GM23338 (cell line): ENCODE data around the gene EP400. TPM values are rescaled to one million over a fixed set of nuclear protein-coding genes. Genes with fewer than 3 reads are reported as not detected.

Experiments used
- ATAC-seq: fragments of 200-7000 bp; cut with Tn5 transposase; 3 replicates; pipeline ENCODE4 v1.9.1; 2020
- DNase-seq: peaks from one replicate; pipeline ENCODE4 v3.0.0-alpha.2; 2015; ENCODE audit warnings: low spot score
- H2AFZ ChIP-seq: fragments of 200-600 bp; sonication (generic); 2 replicates; pipeline ENCODE4 v1.8.0; 2016; ENCODE audit warnings: antibody characterized with exemption, mild to moderate bottlenecking, moderate library complexity
- H3F3A ChIP-seq: fragments of 200-600 bp; sonication (generic); replicated peaks from 2 replicates; pipeline ENCODE4 v1.8.0; 2017; ENCODE audit warnings: antibody characterized with exemption, mixed run types, low read depth
- H3K27ac ChIP-seq: fragments of 200-600 bp; sonication (generic); 2 replicates; pipeline ENCODE4 v1.6.1; 2016; ENCODE audit warnings: low read depth
- H3K27me3 ChIP-seq: fragments of 200-600 bp; sonication (generic); 2 replicates; pipeline ENCODE4 v1.8.0; 2016; ENCODE audit warnings: mild to moderate bottlenecking, mixed run types, moderate library complexity; ENCODE audit not compliant: insufficient read depth
- H3K36me3 ChIP-seq: fragments of 200-600 bp; sonication (generic); 2 replicates; pipeline ENCODE4 v1.8.0; 2016; ENCODE audit warnings: mild to moderate bottlenecking; ENCODE audit not compliant: insufficient read depth
- H3K4me1 ChIP-seq: fragments of 200-600 bp; sonication (generic); 2 replicates; pipeline ENCODE4 v1.8.0; 2016; ENCODE audit warnings: mild to moderate bottlenecking, moderate library complexity; ENCODE audit not compliant: insufficient read depth
- H3K4me2 ChIP-seq: fragments of 200-600 bp; sonication (generic); 2 replicates; pipeline ENCODE4 v1.7.1; 2017; ENCODE audit warnings: mixed run types
- H3K4me3 ChIP-seq: fragments of 200-600 bp; sonication (generic); 2 replicates; pipeline ENCODE4 v1.6.1; 2016; ENCODE audit warnings: mixed run types
- H3K79me2 ChIP-seq: fragments of 200-600 bp; sonication (generic); replicated peaks from 2 replicates; pipeline ENCODE4 v1.8.0; 2017; ENCODE audit warnings: mild to moderate bottlenecking; ENCODE audit not compliant: insufficient read depth
- H3K9me2 ChIP-seq: fragments of 200-600 bp; sonication (generic); 2 replicates; pipeline ENCODE4 v1.8.0; 2017; ENCODE audit not compliant: insufficient read depth
- H4K20me1 ChIP-seq: fragments of 200-600 bp; sonication (generic); replicated peaks from 2 replicates; pipeline ENCODE4 v1.8.0; 2017; ENCODE audit warnings: mild to moderate bottlenecking; ENCODE audit not compliant: insufficient read depth
- H3K27ac Mint-ChIP-seq: 2 replicates; pipeline ENCODE4 v1.8.0; 2020; ENCODE audit warnings: inconsistent platforms, mild to moderate bottlenecking, moderate library complexity, mixed read lengths
- H3K27me3 Mint-ChIP-seq: 3 replicates; pipeline ENCODE4 v1.8.0; 2022; ENCODE audit warnings: low read depth, mild to moderate bottlenecking, moderate library complexity, mixed read lengths, inconsistent platforms; ENCODE audit not compliant: insufficient read depth, poor library complexity
- H3K36me3 Mint-ChIP-seq: 3 replicates; pipeline ENCODE4 v1.8.0; 2021; ENCODE audit warnings: low read depth, mild to moderate bottlenecking, inconsistent platforms, moderate library complexity, mixed read lengths
- H3K4me1 Mint-ChIP-seq: 3 replicates; pipeline ENCODE4 v1.8.0; 2020; ENCODE audit warnings: mild to moderate bottlenecking, inconsistent platforms, mixed read lengths
- H3K4me3 Mint-ChIP-seq: 3 replicates; pipeline ENCODE4 v1.8.0; 2021; ENCODE audit warnings: moderate library complexity, mild to moderate bottlenecking, inconsistent platforms, mixed read lengths
- H3K9me3 Mint-ChIP-seq: 3 replicates; pipeline ENCODE4 v1.8.0; 2020; ENCODE audit warnings: moderate library complexity, mild to moderate bottlenecking, inconsistent platforms, mixed read lengths
- CTCF ChIP-seq, 2 experiments: fragments of 200-600 bp in 1 of 2; sonication (generic) in 1 of 2; conservative IDR thresholded peaks; 2 replicates each; pipeline versions ENCODE4 v1.5.1 to v1.6.1; 2016 to 2017; ENCODE audit warnings: antibody characterized with exemption in 2 of 2, low read depth in 2 of 2, mild to moderate bottlenecking in 2 of 2, moderate library complexity in 1 of 2
- EZH2 ChIP-seq: fragments of 200-600 bp; sonication (generic); IDR thresholded peaks from one replicate; pipeline ENCODE4 v1.8.0; 2017; ENCODE audit warnings: antibody characterized with exemption, mild to moderate bottlenecking, low read depth; ENCODE audit not compliant: unreplicated experiment
- EZH2phosphoT487 ChIP-seq: fragments of 200-600 bp; sonication (generic); IDR thresholded peaks from one replicate; pipeline ENCODE4 v1.8.1; 2018; ENCODE audit warnings: antibody characterized with exemption; ENCODE audit not compliant: unreplicated experiment
- STAT1 ChIP-seq: IDR thresholded peaks from one replicate; pipeline ENCODE4 v1.6.1; 2016; ENCODE audit warnings: antibody characterized with exemption; ENCODE audit not compliant: unreplicated experiment
- ZNF114 ChIP-seq: fragments of 250-450 bp; sonication (Bioruptor Pico); IDR thresholded peaks from 2 replicates; pipeline ENCODE4 v1.5.0; 2020; ENCODE audit warnings: mild to moderate bottlenecking, moderate library complexity
- ZNF462 ChIP-seq: fragments of 250-450 bp; sonication (Bioruptor Pico); IDR thresholded peaks from 2 replicates; pipeline ENCODE4 v1.5.0; 2020; ENCODE audit warnings: mild to moderate bottlenecking, moderate library complexity
- polyA plus RNA-seq: library from polyadenylated mRNA; unstranded; fragments of >200 nt; fragmentation: Nextera tagmentation; extraction: Ambion mirVana; gene quantifications from 2 replicates; pipeline ENCODE4 v1.2.1, GENCODE V29; 2016
- total RNA-seq: library from RNA; depleted of rRNA; stranded (reverse); fragments of >200 nt; shearing (Covaris generic); gene quantifications from 2 replicates; pipeline ENCODE4 v1.2.3, GENCODE V29; 2014

The EP400 gene
- total and polyA plus RNA-seq, 2 experiments from 2014 or later, result 26.3 to 57.2 TPM

DNA sequence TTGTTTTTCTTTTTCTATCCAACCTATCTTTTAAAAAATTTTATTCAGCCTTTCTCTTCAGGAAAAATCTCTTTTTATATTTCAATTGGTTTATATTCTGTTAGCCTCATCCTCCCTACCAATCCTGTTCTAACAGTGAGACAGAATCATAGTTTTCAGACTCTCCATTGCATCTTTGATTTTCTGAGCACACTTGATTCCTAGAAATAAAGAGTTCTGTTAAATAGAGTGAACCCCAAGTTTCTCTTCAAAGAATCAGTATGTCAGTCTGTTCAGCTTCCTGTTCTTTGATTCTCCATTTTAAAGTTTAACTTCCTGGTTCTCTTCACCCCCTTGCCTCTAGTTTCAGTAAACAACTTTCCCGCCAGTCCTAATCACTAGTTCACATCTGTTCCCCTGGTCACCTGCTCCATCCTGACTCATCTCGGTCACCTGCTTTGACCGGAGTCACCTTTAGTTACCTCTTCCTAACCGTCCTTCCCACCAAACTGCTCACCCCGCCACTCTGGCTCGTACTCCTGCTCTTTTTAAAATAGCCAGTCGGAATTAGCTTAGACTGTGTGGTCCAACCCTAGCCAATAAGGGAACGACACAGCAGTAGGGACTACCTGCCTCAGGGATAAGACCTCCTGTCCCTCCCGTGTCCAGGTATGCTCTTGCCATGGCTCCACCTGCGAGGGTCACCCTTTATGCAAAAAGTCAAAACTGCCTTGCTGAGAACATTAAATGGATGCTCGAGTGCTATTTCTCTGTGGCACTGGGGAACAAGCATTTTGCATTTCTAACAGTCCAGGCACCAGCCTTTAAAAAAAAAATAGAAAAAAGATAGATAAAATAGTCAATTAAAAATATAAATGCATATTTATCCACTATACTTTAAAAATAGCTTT lies 146.0 kb downstream of the EP400 start:
- H3K36me3 ChIP-seq, result peaks cover 12% of the 10 kb centered on the region
- no peak overlapping the region for H3K4me3 ChIP-seq
- H3K9me2 ChIP-seq, result no peaks in the 10 kb centered on the region
- ATAC-seq, result no peak
- Mint-ChIP-seq H3K27ac (no peak overlapping the region), H3K9me3 (peaks cover 22% of the 10 kb centered on the region), H3K4me1 (no peaks in the 10 kb centered on the region), H3K27me3 (peaks cover 12% of the 10 kb centered on the region), H3K36me3 (peaks cover 72% of the 10 kb centered on the region), H3K4me3 (no peak overlapping the region)
- peaks cover 13% of the 10 kb centered on the region for H4K20me1 ChIP-seq
- no peak overlapping the region for H2AFZ ChIP-seq
- no peak overlapping the region for H3K27ac ChIP-seq
- H3K4me2 ChIP-seq, result no peak overlapping the region
- no peaks in the 10 kb centered on the region for H3K4me1 ChIP-seq
- 0 out of 2 replicates have a peak, but pooled peaks cover 6% of the 10 kb centered on the region for H3F3A ChIP-seq
- no peak for DNase-seq
- H3K79me2 ChIP-seq, result peaks cover 56% of the 10 kb centered on the region
- no peak for TF ChIP-seq ZNF114
- TF ChIP-seq EZH2phosphoT487, result no peak
- no peak for TF ChIP-seq ZNF462
- TF ChIP-seq EZH2, result no peak
- TF ChIP-seq STAT1, result no peak
- no peak for TF ChIP-seq CTCF (conservative IDR thresholded peaks at IDR 0.05; ENCODE audit: low read depth in 2 of 2)
- no peaks in the 10 kb centered on the region for H3K27me3 ChIP-seq
